GF-D8 (cell line): Measurements from ENCODE around the gene C1QTNF9B.
"Not testable (repeated sequence)": the region's sequence is repeated elsewhere in the genome, so short reads cannot be mapped to it uniquely, and the experiment has no call there.

Source experiments
- DNase-seq: peaks from one replicate; lab custom pipeline; 2025; lab: John Stamatoyannopoulos, UW

C1QTNF9B gene

GRCh38 chr13:23894746-23895145 is 2.6 kb downstream of the C1QTNF9B start:
- not testable (repeated sequence) for DNase-seq

GRCh38 chr13:23893791-23894190 is 3.5 kb downstream of the C1QTNF9B start:
- not testable (repeated sequence) for DNase-seq

- DNase-seq = no peak
These were observed 7.4 kb downstream of the C1QTNF9B start for GRCh38 chr13:23889615-23890607.

- peak; percentile 89 for DNase-seq
These were observed 8.4 kb downstream of the C1QTNF9B start, which contains the start of gene MIPEP for GRCh38 chr13:23888658-23889614. MIPEP (minus strand) TSS chr13:23889400; CDS start chr13:23889320, 80 bp downstream.

- not testable (repeated sequence) for DNase-seq
These were observed 12.9 kb downstream of the C1QTNF9B start for GRCh38 chr13:23884361-23884760.

- no peak for DNase-seq
These were observed 14.0 kb downstream of the C1QTNF9B start for GRCh38 chr13:23883255-23883654.

GRCh38 chr13:23881402-23881800 is 15.9 kb downstream of the C1QTNF9B start:
- DNase-seq = not testable (repeated sequence)

GRCh38 chr13:23880493-23881401 is 16.6 kb downstream of the C1QTNF9B start:
- not testable (repeated sequence) for DNase-seq

- DNase-seq = no peak
These were observed 20.0 kb downstream of the C1QTNF9B start for GRCh38 chr13:23877286-23877685.

- DNase-seq = no peak
These were observed 21.0 kb downstream of the C1QTNF9B start for GRCh38 chr13:23876265-23876664.

- DNase-seq = peak; percentile 14
These were observed 25.6 kb downstream of the C1QTNF9B start for GRCh38 chr13:23871616-23872220.

GRCh38 chr13:23870356-23871140 is 26.8 kb downstream of the C1QTNF9B start:
- no peak for DNase-seq

GRCh38 chr13:23868521-23868920 is 28.8 kb downstream of the C1QTNF9B start:
- DNase-seq = no peak

- no peak for DNase-seq
These were observed 30.2 kb downstream of the C1QTNF9B start for GRCh38 chr13:23867027-23867491.

GRCh38 chr13:23866420-23867026 is 30.8 kb downstream of the C1QTNF9B start:
- DNase-seq = no peak

- DNase-seq = no peak
These were observed 31.4 kb downstream of the C1QTNF9B start for GRCh38 chr13:23865906-23866305.

- DNase-seq = peak; percentile 11
These were observed 32.3 kb downstream of the C1QTNF9B start for GRCh38 chr13:23865026-23865425.

- DNase-seq = no peak
These were observed 36.0 kb downstream of the C1QTNF9B start for GRCh38 chr13:23861310-23861709.

GRCh38 chr13:23859904-23860303 is 37.4 kb downstream of the C1QTNF9B start:
- no peak for DNase-seq
